Activated CD4-positive, alpha-beta T cell treated with anti-CD3 and anti-CD28 coated beads for 48 hours (primary cell): Measurements from ENCODE around the gene MAST4.

Experiments
- DNase-seq: peaks from one replicate; pipeline ENCODE4 v3.0.0-alpha.2; 2020

Gene MAST4

DNA sequence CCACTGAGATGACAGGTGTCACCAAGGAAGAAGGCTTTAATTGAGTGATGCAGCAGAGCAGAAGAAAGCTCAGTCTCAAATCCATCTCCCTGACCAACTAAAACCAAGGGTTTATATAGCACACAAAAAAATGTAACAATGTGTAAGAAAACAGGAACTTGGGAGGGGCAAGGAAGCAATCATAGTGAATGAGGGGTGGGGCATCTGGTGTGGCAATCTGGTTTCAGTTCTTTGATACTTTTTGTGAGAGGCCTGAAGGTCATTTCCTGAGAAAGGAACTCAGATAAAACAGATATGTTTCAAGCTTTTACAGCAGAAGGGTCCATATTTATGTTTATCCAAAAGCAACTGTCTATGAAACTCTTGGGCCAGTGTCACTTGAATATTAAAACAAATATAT is 580.7 kb downstream of the MAST4 start:
- DNase-seq = no peak

- DNase-seq = no peak
Observed at GRCh38 chr5:67178085-67178484, 581.9 kb downstream of the MAST4 start.

DNA sequence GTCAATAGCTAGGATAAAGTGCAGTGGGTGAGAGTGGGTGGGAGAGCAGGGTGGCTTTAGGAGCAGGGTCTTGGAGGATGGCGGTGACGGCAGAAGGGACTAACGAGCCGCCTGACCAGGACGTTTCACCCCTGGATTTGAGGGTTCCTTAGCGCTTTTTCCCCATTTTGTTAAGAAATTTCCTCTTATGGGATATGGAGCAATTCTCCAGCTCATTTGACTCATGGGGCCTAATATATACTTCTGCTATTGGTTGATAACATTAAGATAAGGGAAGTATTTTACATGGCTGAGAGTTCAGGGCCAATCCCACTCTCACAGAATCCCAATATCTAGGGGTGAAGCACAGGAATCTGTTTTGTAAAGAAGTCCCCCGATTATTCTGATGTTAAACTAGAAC is 582.8 kb downstream of the MAST4 start:
- DNase-seq = no peak

DNA sequence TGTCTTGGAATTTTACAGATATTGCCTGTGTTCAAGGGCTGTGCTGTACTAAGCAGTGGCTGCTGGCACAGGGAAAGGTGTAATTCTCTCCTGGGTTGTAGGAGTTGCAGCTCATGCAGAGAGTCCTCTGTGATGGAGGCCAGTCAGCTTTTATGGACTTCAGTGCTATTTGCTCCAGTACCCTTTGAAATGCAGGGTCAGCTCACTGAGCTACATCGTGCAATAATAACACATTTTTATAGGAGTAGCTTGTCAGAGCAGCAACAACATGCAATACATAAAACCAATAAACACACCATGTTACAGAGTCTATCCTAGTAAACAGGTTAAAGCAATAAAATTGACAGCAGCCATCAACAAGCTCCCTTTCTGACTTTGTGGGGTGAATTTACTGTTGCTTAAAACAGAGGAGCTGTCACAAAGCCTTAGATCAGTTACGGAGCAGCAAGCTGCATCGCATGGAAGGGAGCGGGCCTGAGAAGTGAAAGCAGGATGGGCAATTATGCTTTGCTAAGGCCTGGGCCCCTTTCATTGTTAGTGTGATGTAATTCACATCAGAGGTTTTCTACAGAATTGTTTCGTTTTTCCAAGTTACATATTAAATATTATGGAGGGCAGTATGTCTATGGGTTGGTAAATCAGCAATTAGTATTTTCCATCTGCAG is 583.6 kb downstream of the MAST4 start:
- no peak for DNase-seq

GRCh38 chr5:67181648-67182221 is 585.5 kb downstream of the MAST4 start:
- DNase-seq = no peak

- DNase-seq = no peak
Observed at GRCh38 chr5:67182301-67182790, 586.2 kb downstream of the MAST4 start.

DNA sequence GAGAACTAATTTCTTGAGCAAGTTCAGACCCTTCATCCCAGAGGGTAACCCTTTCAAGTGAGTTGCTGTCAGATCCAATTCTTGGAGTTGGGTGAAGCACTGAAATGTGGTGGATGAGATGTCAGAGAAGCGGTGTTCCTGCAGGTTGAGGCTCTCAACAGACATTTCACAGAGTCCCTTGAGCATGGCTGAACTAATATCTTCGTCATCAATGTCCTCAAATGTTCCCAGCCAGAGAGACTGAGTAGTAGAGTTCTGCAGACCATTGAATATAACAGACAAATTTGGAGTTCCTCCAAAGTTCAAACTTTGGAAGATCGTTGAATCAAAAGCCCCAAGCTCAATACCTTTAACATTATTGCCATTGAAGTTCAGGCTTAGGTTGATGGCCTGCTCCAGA is 587.7 kb downstream of the MAST4 start:
- no peak for DNase-seq

DNA sequence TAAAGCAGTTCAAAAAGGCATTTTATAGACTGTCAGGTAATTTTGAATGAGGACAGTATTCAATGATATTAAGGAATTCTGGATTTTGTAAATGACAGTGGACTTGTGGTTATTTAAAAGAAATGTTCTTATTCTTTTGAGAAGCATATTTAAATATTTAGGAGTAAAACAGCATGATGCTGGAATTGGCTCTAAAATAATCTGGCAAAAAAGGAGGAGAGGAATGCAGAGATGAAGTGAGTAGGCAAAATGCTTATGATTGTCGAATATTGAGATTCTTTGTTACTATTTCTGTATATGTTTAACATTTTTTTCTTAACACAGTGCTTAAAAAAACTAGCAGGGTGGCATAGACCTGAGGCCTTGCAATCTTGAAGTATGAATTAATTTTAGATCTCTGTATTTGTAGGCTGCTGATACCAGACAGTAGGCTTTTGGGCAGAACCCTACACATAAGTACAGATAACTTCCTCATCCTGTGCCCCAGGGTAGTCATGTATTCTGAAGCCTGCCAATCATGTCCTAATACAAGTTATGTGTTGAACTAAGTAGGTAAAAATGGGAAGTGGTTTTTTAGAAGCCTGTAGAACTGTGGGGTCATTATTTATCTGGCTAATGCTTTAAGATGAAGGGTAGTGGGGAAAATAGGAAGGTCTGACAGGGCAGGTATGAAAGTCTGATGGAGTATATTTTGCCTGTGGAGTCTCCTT is 591.0 kb downstream of the MAST4 start:
- no peak for DNase-seq

GRCh38 chr5:67188274-67189078 is 592.3 kb downstream of the MAST4 start:
- DNase-seq = no peak

GRCh38 chr5:67189079-67189354 is 592.8 kb downstream of the MAST4 start:
- DNase-seq = no peak

GRCh38 chr5:67189931-67190330 is 593.7 kb downstream of the MAST4 start:
- no peak for DNase-seq

- DNase-seq = no peak
Observed at GRCh38 chr5:67190410-67190809, 594.2 kb downstream of the MAST4 start.

- DNase-seq = no peak
Observed at GRCh38 chr5:67190861-67191260, 594.7 kb downstream of the MAST4 start.

- no peak for DNase-seq
Observed at GRCh38 chr5:67192719-67193438, 596.7 kb downstream of the MAST4 start.

- DNase-seq = no peak
Observed at GRCh38 chr5:67193439-67193807, 597.2 kb downstream of the MAST4 start.

- no peak for DNase-seq
Observed at GRCh38 chr5:67194166-67194565, 598.0 kb downstream of the MAST4 start.

DNA sequence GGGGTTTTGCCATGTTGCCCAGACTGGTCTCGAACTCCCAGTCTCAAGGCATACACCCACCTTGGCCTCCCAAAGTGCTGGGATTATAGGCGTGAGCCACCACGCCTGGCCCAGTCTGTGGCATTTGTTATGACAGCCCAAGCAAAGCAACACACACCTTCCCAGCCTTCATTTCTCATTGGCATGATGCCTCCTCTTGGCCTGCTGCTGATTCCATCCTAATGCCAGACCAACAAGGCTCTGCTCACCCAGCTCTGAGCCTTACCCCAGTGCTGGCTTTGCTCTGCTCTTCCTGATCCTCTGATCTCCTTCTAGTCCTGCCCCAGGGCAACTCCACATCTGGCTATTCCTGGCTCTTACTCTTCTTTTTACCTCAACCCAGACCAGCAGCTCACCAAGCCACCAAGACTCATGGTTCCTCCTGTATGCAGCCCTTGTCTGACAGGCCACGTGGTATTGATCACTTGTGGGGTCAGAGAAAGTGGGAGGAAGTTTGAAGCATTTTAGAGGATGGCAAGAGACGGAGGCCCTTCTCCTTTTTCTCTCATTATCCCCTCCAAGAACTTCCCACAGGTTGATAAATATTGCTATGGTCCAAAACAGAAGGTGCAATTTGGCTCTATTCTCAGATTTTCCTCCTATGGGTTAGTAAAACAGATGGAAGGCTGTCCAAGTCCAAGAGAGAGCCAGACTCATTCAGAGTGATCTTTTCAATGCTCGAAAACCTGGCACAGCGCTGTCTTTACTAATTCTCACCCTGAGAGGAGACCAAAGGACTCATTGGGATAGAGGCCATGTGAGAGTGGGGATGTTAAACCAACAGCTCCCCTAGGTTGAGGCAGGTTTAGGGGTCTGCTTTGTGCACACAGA is 599.4 kb downstream of the MAST4 start:
- DNase-seq = no peak

- DNase-seq = no peak
Observed at GRCh38 chr5:67196537-67197059, 600.4 kb downstream of the MAST4 start, which contains the start of gene CD180. Gene CD180 (minus strand): TSS chr5:67196799. CDS start chr5:67196641, 158 bp downstream.

DNA sequence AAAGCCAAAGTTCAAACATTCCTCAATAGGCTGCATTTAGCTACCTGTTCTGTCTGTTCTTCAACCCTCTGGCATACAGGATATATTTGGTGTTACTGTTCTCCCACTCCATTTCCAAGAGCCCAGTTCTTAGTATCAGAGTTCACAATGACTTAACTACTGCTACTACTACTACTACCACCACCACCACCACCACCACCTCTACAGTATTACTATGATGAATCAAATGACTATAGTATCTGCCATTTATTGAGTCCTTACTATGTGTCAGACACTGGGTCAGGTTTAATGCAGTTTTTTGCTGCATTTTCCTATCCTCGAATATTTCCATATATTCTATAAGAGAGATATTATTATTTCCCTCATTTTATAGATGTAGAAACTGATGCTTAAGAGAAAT is 601.3 kb downstream of the MAST4 start:
- no peak for DNase-seq

GRCh38 chr5:67198917-67199316 is 602.7 kb downstream of the MAST4 start:
- no peak for DNase-seq

DNA sequence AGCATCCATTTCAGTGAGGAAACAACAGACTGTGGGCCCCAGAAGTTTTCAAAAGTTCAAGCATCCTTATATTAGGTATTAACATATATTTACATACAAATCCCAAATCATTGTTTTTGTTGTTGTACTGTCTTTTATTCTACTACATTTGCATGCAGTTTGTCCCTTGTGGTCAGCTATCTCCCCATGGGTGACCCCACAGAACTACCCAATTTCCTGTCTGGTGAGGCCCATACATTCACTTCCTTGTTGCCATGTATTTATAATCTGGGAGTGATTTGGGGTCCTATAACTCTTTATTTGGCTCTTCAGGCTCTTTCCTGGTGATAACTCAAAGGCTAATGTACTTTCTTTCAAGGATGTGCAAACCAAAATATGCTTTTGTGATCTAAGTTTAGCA is 603.7 kb downstream of the MAST4 start:
- no peak for DNase-seq
